Activated CD4-positive, alpha-beta T cell treated with anti-CD3 and anti-CD28 coated beads, Interleukin-2, amount 50 U/mL, for 4 hours (primary cell): ENCODE results near the gene EFNB3.

Source experiments
- DNase-seq, 2 experiments: peaks; one replicate each; pipeline ENCODE4 v3.0.0-alpha.2; 2020

Gene EFNB3

GRCh38 chr17:7701681-7702080 is 3.3 kb upstream of the EFNB3 start:
- DNase-seq, result no peak

- DNase-seq, result no peak
These were observed 2.2 kb upstream of the EFNB3 start for GRCh38 chr17:7702776-7703175.

GRCh38 chr17:7703584-7704479 is 1.2 kb upstream of the EFNB3 start:
- no peak for DNase-seq

DNA sequence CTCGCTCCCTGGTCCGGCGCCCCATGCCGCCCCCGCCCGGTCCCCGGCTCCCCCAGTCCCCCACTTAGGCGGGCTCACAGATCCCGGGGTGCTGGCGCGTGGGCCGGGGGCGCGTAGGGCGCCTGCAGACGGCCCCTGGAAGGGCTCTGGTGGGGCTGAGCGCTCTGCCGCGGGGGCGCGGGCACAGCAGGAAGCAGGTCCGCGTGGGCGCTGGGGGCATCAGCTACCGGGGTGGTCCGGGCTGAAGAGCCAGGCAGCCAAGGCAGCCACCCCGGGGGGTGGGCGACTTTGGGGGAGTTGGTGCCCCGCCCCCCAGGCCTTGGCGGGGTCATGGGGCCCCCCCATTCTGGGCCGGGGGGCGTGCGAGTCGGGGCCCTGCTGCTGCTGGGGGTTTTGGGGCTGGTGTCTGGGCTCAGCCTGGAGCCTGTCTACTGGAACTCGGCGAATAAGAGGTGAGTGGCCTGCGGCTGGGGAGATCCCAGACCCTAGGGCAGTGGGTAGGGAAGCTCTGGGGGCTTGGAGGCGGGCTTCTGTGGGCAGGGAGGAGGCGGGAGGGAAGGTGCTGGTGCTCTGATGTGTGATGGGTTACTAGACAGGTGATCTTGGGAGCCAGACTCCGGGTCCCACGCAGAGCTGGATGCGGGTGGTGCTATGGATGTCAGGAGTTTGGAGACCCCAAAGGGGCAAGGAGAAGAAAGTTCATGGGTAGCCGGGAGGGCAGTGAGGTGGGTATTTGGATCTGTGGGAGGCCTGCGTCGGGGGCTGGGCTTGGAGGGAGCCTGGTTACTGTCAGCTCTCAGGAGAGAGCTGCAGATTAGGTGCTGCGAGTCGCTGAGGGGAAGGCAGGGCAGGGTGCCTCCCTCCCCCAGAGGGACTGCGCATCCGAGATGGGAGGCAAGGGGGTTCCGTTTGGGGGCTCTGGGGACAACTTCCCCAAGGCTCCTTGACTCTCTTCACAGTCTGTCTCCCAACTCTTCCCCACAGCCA is 560 bp downstream of the EFNB3 start:
- DNase-seq, result no peak

GRCh38 chr17:7706631-7707354 is 1.8 kb downstream of the EFNB3 start:
- DNase-seq, result no peak

DNA sequence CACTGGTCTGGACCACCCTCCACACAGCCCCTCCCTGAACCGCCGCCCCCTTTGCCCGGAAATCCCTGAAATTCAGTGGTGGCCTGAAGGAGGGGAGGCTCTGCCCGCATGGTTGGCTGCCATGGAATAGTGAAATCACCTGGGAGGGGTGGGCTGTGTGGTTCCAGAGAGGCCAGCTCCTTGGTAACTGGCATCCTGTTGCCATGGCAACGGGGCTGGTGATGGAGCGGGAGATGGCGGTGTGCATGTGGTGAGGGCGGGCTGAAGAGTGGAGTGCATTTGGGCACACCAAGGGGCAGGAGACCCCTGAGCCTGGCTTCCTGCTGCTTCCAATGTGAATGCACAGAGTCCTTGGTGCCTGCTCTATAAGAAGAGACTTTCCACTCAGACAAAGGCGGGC is 2.4 kb downstream of the EFNB3 start:
- DNase-seq, result no peak

DNA sequence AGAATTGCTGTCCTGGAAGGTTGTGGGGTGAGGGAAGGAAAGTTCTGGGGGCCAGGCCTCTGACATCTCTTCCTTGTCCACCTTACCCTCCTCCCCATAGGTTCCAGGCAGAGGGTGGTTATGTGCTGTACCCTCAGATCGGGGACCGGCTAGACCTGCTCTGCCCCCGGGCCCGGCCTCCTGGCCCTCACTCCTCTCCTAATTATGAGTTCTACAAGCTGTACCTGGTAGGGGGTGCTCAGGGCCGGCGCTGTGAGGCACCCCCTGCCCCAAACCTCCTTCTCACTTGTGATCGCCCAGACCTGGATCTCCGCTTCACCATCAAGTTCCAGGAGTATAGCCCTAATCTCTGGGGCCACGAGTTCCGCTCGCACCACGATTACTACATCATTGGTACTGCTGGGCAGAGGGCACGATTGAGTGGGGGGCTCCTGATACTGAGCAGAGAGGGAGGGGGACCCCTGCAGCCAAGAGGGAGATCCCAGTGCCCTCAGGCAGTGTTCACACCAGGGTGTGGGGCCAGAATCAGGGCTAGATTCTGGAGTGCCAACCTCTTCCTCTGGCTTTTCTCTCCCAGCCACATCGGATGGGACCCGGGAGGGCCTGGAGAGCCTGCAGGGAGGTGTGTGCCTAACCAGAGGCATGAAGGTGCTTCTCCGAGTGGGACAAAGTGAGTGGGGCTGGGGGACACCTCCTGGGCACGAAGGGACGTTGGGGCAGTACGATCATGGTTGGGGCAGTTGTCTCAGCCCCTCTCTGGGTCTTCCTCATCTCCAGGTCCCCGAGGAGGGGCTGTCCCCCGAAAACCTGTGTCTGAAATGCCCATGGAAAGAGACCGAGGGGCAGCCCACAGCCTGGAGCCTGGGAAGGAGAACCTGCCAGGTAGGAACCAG is 3.1 kb downstream of the EFNB3 start:
- no peak for DNase-seq

DNA sequence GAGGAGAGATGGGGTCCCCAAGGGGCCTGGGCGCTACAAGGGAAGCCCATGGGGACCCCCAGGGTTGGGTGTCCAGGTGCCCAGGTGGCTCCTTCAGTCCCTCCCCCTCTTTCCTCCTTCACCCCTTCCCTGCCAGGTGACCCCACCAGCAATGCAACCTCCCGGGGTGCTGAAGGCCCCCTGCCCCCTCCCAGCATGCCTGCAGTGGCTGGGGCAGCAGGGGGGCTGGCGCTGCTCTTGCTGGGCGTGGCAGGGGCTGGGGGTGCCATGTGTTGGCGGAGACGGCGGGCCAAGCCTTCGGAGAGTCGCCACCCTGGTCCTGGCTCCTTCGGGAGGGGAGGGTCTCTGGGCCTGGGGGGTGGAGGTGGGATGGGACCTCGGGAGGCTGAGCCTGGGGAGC is 4.0 kb downstream of the EFNB3 start:
- no peak for DNase-seq

DNA sequence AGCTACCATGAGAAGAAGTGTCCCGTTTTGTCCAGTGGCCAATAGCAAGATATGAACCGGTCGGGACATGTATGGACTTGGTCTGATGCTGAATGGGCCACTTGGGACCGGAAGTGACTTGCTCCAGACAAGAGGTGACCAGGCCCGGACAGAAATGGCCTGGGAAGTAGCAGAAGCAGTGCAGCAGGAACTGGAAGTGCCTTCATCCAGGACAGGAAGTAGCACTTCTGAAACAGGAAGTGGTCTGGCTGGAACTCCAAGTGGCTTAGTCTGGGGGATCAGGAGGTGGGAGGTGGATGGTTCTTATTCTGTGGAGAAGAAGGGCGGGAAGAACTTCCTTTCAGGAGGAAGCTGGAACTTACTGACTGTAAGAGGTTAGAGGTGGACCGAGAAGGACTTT is 5.3 kb downstream of the EFNB3 start:
- DNase-seq, result no peak

- DNase-seq, result no peak
These were observed 6.2 kb downstream of the EFNB3 start for GRCh38 chr17:7711051-7711755.

DNA sequence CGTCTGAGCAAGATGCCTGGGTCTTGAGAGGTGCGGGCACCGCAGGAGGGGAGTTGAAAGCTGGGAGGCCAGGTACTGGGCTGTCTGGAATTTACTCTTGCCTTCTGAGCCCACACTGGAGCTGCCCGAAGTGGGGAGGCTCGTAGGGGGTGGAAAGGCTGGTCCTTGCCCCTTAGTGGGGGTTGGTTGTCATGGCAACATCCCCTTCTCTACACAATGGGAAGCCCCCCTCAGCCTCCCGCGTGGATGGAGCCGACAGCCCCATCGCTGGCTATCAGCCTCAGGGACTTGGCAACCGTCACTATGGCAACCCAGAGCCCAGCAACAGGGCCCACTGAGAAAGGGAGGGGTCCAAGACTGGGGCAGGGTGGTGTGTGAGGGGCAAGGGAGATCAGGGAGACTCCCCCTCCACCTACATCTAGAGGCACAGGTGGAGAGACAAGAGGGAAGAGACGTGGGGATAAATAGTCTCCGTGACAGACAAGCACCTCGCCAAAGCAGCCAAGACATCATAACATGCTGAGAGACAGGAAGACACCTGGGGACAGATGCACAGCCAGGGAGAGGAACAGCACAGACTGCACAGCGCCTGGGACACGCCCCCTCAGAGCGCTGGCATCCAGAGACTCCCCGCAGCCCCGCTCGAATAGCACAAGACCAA is 7.2 kb downstream of the EFNB3 start:
- no peak for DNase-seq

DNA sequence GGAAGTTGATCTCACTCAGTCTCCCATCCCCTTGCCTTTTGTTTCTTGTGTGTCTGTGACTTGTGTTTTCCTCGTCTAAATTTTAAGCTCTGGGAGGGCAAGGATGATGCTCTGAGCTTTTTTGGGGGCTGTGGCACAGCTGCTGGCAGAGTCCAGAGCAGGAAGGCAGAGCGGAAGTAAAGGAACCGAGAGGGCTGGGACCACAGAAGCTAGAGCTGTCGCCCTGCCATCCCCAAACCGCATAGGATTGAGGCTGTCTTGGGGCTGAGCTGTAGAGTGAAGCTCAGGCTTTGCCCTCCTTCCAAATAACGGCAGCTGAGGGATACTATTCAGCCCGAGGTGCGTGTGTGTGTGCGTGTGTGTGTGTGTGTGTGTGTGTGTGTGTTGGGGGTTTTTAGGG is 8.8 kb downstream of the EFNB3 start:
- DNase-seq, result no peak

GRCh38 chr17:7714721-7715594 is 10.0 kb downstream of the EFNB3 start:
- no peak for DNase-seq

- no peak for DNase-seq
These were observed 11.2 kb downstream of the EFNB3 start for GRCh38 chr17:7715936-7716886.

DNA sequence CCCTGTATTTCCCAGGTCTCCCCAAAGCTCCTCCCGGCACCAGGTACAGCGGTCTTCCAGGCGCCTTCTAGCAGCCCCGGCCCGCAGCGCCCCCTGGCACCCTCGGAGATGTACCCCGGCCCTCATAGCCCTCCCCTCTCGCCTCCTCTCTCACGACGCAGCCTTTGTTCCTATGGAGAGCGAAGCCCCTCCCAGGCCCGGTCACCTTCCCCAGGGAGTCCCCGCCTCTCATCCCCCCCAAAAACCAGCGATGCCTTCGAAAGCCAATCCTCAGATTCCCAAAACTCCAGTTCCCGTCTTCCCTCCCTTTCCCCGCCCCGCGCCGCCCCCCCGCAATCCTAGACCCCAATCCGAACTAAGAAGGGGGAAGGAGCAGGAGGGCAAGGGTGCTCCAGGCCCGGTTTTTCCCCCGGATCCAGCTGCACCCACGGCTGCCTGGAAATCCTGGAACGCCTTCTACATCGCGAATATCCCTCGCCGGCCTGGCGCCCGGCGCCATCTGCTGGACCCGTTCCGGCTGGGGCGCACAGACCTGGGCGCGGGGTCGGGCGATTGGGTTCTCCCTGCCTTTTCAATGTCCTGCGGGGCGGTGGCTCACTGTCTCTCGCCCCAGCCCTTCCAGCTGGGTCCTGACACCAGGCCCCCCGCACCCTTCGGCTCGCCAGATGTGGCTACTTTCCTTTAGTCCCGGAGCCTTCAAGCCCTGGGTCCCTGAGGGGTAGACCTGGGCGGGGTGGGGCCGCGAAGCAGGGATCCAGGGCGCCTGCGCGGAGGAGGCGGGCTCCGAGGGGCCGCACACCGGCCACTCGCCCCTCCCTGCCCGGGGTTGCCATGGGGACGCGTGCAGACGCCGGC is 12.1 kb downstream of the EFNB3 start, which contains the start of gene DNAH2:
Gene DNAH2, plus strand, starts transcription at position 844 of the 855 bp plus-strand sequence. CDS start 1,991 bp downstream, outside the sequence.
- DNase-seq, result no peak

GRCh38 chr17:7717756-7718350 is 12.9 kb downstream of the EFNB3 start:
- no peak for DNase-seq

DNA sequence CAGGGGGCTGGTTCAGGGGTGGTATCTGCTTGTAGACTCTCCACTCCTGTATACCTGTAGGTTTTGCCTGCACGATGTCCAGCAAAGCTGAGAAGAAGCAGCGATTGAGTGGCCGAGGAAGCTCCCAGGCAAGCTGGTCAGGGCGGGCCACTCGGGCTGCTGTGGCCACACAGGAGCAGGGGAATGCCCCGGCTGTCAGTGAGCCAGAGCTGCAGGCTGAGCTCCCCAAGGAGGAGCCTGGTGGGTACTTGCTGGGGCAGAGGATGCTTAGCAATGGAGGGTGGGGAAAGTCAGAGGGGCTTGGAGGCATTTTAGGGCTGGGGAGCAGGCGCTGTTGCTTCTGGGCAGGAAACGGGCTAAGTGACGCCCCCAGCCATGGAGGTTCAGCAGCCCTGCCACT is 14.7 kb downstream of the EFNB3 start:
- no peak for DNase-seq
